H9 (cell line): ENCODE results near the gene GRIK4. TPM values are rescaled to one million over a fixed set of nuclear protein-coding genes. Genes with fewer than 3 reads are reported as not detected.

Experiments used
- DNase-seq: peaks from one replicate; pipeline ENCODE4 v3.0.0-alpha.2; 2017
- H2AFZ ChIP-seq: one replicate; pipeline ENCODE4 v1.6.1; 2013; ENCODE audit warnings: mild to moderate bottlenecking, low read length, control low read depth, moderate library complexity
- H2AK5ac ChIP-seq: 2 replicates; pipeline ENCODE4 v1.6.1; 2013; ENCODE audit warnings: low read length, control low read depth, mixed read lengths; ENCODE audit not compliant: insufficient read length
- H2BK120ac ChIP-seq: one replicate; pipeline ENCODE4 v1.6.1; 2013; ENCODE audit warnings: low read depth, mild to moderate bottlenecking, low read length, control low read depth, inconsistent platforms; ENCODE audit not compliant: poor library complexity, severe bottlenecking
- H2BK12ac ChIP-seq: 2 replicates; pipeline ENCODE4 v1.6.1; 2013; ENCODE audit warnings: low read length, control low read depth, mixed read lengths, low read depth; ENCODE audit not compliant: insufficient read length
- H2BK15ac ChIP-seq: 2 replicates; pipeline ENCODE4 v1.6.1; 2013; ENCODE audit warnings: low read depth, low read length, control low read depth
- H2BK20ac ChIP-seq: one replicate; pipeline ENCODE4 v1.6.1; 2013; ENCODE audit warnings: low read depth, mild to moderate bottlenecking, low read length, control low read depth, inconsistent platforms; ENCODE audit not compliant: poor library complexity, severe bottlenecking
- H2BK5ac ChIP-seq: 2 replicates; pipeline ENCODE4 v1.6.1; 2013; ENCODE audit warnings: low read length, control low read depth, mixed read lengths; ENCODE audit not compliant: insufficient read length
- H3K14ac ChIP-seq: 2 replicates; pipeline ENCODE4 v1.6.1; 2013; ENCODE audit warnings: low read length, control low read depth; ENCODE audit not compliant: insufficient read depth
- H3K18ac ChIP-seq: 2 replicates; pipeline ENCODE4 v1.6.1; 2013; ENCODE audit warnings: low read depth, mild to moderate bottlenecking, mixed read lengths, low read length, control low read depth; ENCODE audit not compliant: insufficient read length
- H3K23ac ChIP-seq: 2 replicates; pipeline ENCODE4 v1.6.1; 2013; ENCODE audit warnings: low read length, control low read depth, mixed read lengths, low read depth; ENCODE audit not compliant: insufficient read length
- H3K23me2 ChIP-seq: 2 replicates; pipeline ENCODE4 v1.6.1; 2013; ENCODE audit warnings: low read depth, mild to moderate bottlenecking, mixed read lengths, low read length, control low read depth; ENCODE audit not compliant: insufficient read length, poor library complexity, severe bottlenecking
- H3K27ac ChIP-seq: 2 replicates; pipeline ENCODE4 v1.5.1; 2013; ENCODE audit warnings: low read length, control low read depth, mixed read lengths, low read depth; ENCODE audit not compliant: insufficient read length
- H3K27me3 ChIP-seq: 2 replicates; pipeline ENCODE4 v1.6.1; 2013; ENCODE audit warnings: low read length, control low read depth, inconsistent platforms; ENCODE audit not compliant: insufficient read depth
- H3K4ac ChIP-seq: 2 replicates; pipeline ENCODE4 v1.6.1; 2013; ENCODE audit warnings: low read depth, mild to moderate bottlenecking, control low read depth, inconsistent platforms, low read length, moderate library complexity
- H3K4me1 ChIP-seq: 2 replicates; pipeline ENCODE4 v1.6.1; 2013; ENCODE audit warnings: low read length, control low read depth, inconsistent platforms; ENCODE audit not compliant: insufficient read depth
- H3K4me2 ChIP-seq: 2 replicates; pipeline ENCODE4 v1.6.1; 2013; ENCODE audit warnings: low read length, control low read depth, mixed read lengths; ENCODE audit not compliant: insufficient read length, insufficient read depth
- H3K56ac ChIP-seq: 2 replicates; pipeline ENCODE4 v1.6.1; 2013; ENCODE audit warnings: low read depth, mild to moderate bottlenecking, mixed read lengths, low read length, control low read depth; ENCODE audit not compliant: insufficient read length
- H3K79me1 ChIP-seq: 2 replicates; pipeline ENCODE4 v1.6.1; 2013; ENCODE audit warnings: low read depth, mild to moderate bottlenecking, moderate library complexity, low read length, control low read depth, inconsistent platforms; ENCODE audit not compliant: insufficient read depth, poor library complexity, severe bottlenecking
- H3K79me2 ChIP-seq: 2 replicates; pipeline ENCODE4 v1.6.1; 2013; ENCODE audit warnings: low read length, control low read depth, inconsistent platforms; ENCODE audit not compliant: insufficient read depth
- H3K9ac ChIP-seq: 2 replicates; pipeline ENCODE4 v1.6.1; 2013; ENCODE audit warnings: low read length, control low read depth, mixed read lengths; ENCODE audit not compliant: insufficient read length; ENCODE audit errors: extremely low read depth
- H3K9me3 ChIP-seq: one replicate; pipeline ENCODE4 v1.6.1; 2013; ENCODE audit warnings: low read depth, low read length, inconsistent platforms; ENCODE audit not compliant: control insufficient read depth
- H3T11ph ChIP-seq: one replicate; pipeline ENCODE4 v1.6.1; 2013; ENCODE audit warnings: mild to moderate bottlenecking, low read length, control low read depth, inconsistent platforms
- H4K20me1 ChIP-seq: one replicate; pipeline ENCODE4 v1.6.1; 2013; ENCODE audit not compliant: control insufficient read depth, insufficient read length, insufficient read depth
- H4K5ac ChIP-seq: 2 replicates; pipeline ENCODE4 v1.6.1; 2013; ENCODE audit warnings: low read depth, mild to moderate bottlenecking, mixed read lengths, low read length, control low read depth; ENCODE audit not compliant: insufficient read length
- H4K8ac ChIP-seq: replicated peaks from 2 replicates; pipeline ENCODE4 v1.6.1; 2013; ENCODE audit warnings: low read length, control low read depth, mixed read lengths, low read depth; ENCODE audit not compliant: insufficient read length
- H4K91ac ChIP-seq: 2 replicates; pipeline ENCODE4 v1.6.1; 2013; ENCODE audit warnings: low read depth, mild to moderate bottlenecking, moderate library complexity, mixed read lengths, low read length, control low read depth; ENCODE audit not compliant: insufficient read length
- H3K27ac Mint-ChIP-seq, 3 experiments: 2 replicates in 2 of 3; 3 replicates in 1 of 3; pipeline ENCODE4 v1.8.0; 2020 to 2021; ENCODE audit warnings: mixed read lengths in 3 of 3, mild to moderate bottlenecking in 1 of 3, moderate library complexity in 1 of 3
- H3K27me3 Mint-ChIP-seq: 2 replicates; pipeline ENCODE4 v1.8.0; 2021; ENCODE audit warnings: low read depth, mild to moderate bottlenecking, moderate library complexity, mixed read lengths
- H3K36me3 Mint-ChIP-seq, 3 experiments: 2 replicates in 2 of 3; 3 replicates in 1 of 3; pipeline ENCODE4 v1.8.0; 2020 to 2021; ENCODE audit warnings: low read depth in 3 of 3, mixed read lengths in 3 of 3; ENCODE audit not compliant: insufficient read depth in 1 of 3
- H3K4me1 Mint-ChIP-seq, 2 experiments: 2 replicates each; pipeline ENCODE4 v1.8.0; 2020; ENCODE audit warnings: mixed read lengths in 2 of 2
- H3K4me3 Mint-ChIP-seq, 2 experiments: 2 replicates in 1 of 2; 3 replicates in 1 of 2; pipeline ENCODE4 v1.8.0; 2020 to 2021; ENCODE audit warnings: mild to moderate bottlenecking in 2 of 2, mixed read lengths in 2 of 2, moderate library complexity in 1 of 2
- H3K9me3 Mint-ChIP-seq, 2 experiments: 2 replicates in 1 of 2; 3 replicates in 1 of 2; pipeline ENCODE4 v1.8.0; 2020; ENCODE audit warnings: mild to moderate bottlenecking in 2 of 2, mixed read lengths in 2 of 2, moderate library complexity in 1 of 2
- WGBS: extraction: QIAGEN DNeasy Blood & Tissue Kit; methylation state at CpG from one replicate; pipeline ENCODE4 v1.1.7; 2013; ENCODE audit warnings: missing lambda C conversion rate, low lambda C conversion rate, mixed read lengths; ENCODE audit not compliant: insufficient read length; ENCODE audit errors: extremely low coverage; 5-methylcytosine and 5-hydroxymethylcytosine counted together
- total RNA-seq: library from RNA; stranded (reverse); gene quantifications from 2 replicates; pipeline ENCODE4 v1.2.1, GENCODE V29; 2021
- TF ChIP-seq, protein P1 (sequence below): fragments of 200-600 bp; sonication (generic); conservative IDR thresholded peaks from 3 replicates; pipeline ENCODE4 v1.8.0; 2021; ENCODE audit warnings: antibody characterized with exemption, mild to moderate bottlenecking

The GRIK4 gene
- total RNA-seq, 1 experiment from 2014 or later: 2.3 TPM

GRCh38 chr11:120896687-120897086 is 385.1 kb downstream of the GRIK4 start:
- no peak overlapping the region for H2BK120ac ChIP-seq
- H2BK15ac ChIP-seq: no peak overlapping the region
- TF ChIP-seq, protein P1, sequence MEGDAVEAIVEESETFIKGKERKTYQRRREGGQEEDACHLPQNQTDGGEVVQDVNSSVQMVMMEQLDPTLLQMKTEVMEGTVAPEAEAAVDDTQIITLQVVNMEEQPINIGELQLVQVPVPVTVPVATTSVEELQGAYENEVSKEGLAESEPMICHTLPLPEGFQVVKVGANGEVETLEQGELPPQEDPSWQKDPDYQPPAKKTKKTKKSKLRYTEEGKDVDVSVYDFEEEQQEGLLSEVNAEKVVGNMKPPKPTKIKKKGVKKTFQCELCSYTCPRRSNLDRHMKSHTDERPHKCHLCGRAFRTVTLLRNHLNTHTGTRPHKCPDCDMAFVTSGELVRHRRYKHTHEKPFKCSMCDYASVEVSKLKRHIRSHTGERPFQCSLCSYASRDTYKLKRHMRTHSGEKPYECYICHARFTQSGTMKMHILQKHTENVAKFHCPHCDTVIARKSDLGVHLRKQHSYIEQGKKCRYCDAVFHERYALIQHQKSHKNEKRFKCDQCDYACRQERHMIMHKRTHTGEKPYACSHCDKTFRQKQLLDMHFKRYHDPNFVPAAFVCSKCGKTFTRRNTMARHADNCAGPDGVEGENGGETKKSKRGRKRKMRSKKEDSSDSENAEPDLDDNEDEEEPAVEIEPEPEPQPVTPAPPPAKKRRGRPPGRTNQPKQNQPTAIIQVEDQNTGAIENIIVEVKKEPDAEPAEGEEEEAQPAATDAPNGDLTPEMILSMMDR: no peak
- Mint-ChIP-seq H3K36me3 (no peaks in the 10 kb centered on the region), H3K4me3 (no peak overlapping the region), H3K4me1 (peaks cover 21 to 46% of the 10 kb centered on the region in 2 experiments), H3K27me3 (no peaks in the 10 kb centered on the region; the same call in 1 of the 2 replicates), H3K27ac (no peak overlapping the region), H3K9me3 (no peaks in the 10 kb centered on the region)
- no peak overlapping the region for H4K91ac ChIP-seq
- no peak overlapping the region for H4K5ac ChIP-seq
- H3K14ac ChIP-seq: no peak overlapping the region
- H2BK12ac ChIP-seq: no peak overlapping the region
- no peaks in the 10 kb centered on the region for H3K4me1 ChIP-seq
- H3K4me2 ChIP-seq: no peak overlapping the region
- H3K4ac ChIP-seq: no peak overlapping the region
- H3K23ac ChIP-seq: no peak overlapping the region
- no peaks in the 10 kb centered on the region for H4K20me1 ChIP-seq
- H4K8ac ChIP-seq: no peak overlapping the region
- no peak overlapping the region for H2AFZ ChIP-seq
- H2AK5ac ChIP-seq: no peak overlapping the region
- H3K18ac ChIP-seq: no peak overlapping the region
- no peak overlapping the region for H3K27ac ChIP-seq
- H3K56ac ChIP-seq: no peak overlapping the region
- H3K79me2 ChIP-seq: no peaks in the 10 kb centered on the region
- WGBS: no CpG with 5 or more reads among the region's 7 CpGs
- DNase-seq: no peak
- no peak overlapping the region for H2BK5ac ChIP-seq
- no peak overlapping the region for H3T11ph ChIP-seq
- H3K27me3 ChIP-seq: no peaks in the 10 kb centered on the region
- no peak overlapping the region for H2BK20ac ChIP-seq
- H3K9ac ChIP-seq: no peak overlapping the region
- H3K23me2 ChIP-seq: no peaks in the 10 kb centered on the region
- H3K9me3 ChIP-seq: no peaks in the 10 kb centered on the region
- no peaks in the 10 kb centered on the region for H3K79me1 ChIP-seq
